AG09319 (cell line): Measurements from ENCODE around the gene SUN3.
"Not testable (repeated sequence)": the region's sequence is repeated elsewhere in the genome, so short reads cannot be mapped to it uniquely, and the experiment has no call there.

Source experiments
- DNase-seq: peaks from one replicate; pipeline ENCODE4 v3.0.0-alpha.2; 2010; ENCODE audit warnings: low read depth; ENCODE audit errors: extremely low read depth
- CTCF ChIP-seq: IDR thresholded peaks from 2 replicates; pipeline ENCODE4 v1.5.1; 2011; ENCODE audit warnings: low read depth, mild to moderate bottlenecking, inconsistent platforms, low read length, moderate library complexity

Gene SUN3

GRCh38 chr7:47991741-47992311 lies 37.1 kb downstream of the SUN3 start:
- TF ChIP-seq CTCF = peak; percentile 82
- DNase-seq = peak; percentile 23

DNA sequence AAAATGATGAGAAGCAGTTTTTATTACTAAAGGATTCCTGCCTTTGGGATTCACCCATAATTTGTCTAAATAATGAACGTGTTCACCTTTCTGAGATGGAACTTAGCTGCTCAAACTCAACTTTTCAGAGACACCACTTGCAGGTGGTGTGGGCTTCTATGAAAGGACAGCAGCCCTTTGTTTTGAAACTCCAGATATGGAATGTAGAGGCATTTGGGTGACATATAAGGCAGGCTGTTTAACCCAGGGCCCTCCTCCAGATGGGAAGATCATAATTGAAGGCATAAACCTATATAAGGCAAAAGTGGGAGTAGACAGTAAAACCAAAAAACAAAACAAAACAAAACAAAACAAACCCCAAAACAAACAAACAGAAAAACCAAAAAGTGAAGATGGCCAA lies 37.6 kb downstream of the SUN3 start:
- no peak for TF ChIP-seq CTCF
- no peak for DNase-seq

DNA sequence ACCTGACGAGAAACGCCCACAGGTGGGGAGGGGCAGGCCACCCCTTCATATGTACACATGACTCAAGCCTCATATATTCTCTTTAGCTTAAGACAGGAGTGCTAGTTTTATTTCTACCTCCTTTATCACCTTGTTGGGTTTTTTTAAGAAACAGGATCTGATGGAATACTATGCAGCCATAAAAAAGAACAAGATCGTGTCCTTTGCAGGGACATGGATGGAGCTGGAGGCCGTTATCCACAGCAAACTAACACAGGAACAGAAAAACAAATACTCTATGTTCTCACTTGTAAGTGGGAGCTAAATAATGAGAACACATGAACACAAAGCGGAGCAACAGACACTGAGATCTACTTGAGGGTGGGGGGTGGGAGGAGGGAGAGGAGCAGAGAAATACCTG lies 38.3 kb downstream of the SUN3 start:
- TF ChIP-seq CTCF = no peak
- no peak for DNase-seq

GRCh38 chr7:47989607-47990400 lies 39.1 kb downstream of the SUN3 start:
- not testable (repeated sequence) for DNase-seq

GRCh38 chr7:47988496-47989386 lies 40.2 kb downstream of the SUN3 start:
- DNase-seq = no peak
- peak; percentile 25 for TF ChIP-seq CTCF

DNA sequence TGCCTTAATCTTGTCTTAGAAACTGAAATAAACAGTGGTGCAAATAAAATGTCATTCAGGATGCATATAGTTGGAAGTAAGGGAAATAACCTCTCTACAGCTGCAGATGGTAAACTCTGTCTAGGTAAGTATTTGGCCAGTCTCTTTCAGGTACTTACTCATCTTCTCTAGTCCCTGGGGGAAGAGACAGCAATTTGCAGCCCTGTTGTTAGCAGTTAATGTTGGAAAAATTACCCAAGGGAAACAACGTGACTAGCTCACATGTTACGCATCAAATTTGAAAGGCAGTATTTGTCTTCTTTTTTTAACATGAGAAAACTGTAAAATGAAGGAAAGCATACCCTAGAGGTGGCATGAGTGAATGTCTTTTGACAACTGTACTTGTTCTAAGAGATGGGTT lies 46.3 kb downstream of the SUN3 start:
- no peak for DNase-seq
- no peak for TF ChIP-seq CTCF

GRCh38 chr7:47980648-47981047 lies 48.3 kb downstream of the SUN3 start:
- not testable (repeated sequence) for DNase-seq

DNA sequence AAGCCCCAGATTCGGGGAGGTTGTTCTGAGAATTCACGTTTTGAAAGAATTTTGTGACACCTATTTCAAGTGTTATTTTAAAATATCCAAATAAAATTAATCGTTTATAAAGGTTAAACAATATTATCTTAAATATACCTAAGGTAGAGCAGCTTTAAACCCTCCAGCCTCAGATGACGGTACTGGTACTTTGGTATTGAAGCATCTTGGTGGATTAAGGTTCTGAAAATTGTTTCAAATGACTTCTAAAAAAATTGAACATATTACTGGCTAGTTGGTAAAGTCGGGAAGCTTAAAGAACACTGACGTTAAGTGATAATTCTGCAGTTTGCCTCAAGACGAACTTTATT lies 49.1 kb downstream of the SUN3 start:
- no peak for DNase-seq
- no peak for TF ChIP-seq CTCF
